Esophagus squamous epithelium (tissue), 5 donors: Measurements from ENCODE around the gene TLE3. TPM values are rescaled to one million over a fixed set of nuclear protein-coding genes. Genes with fewer than 3 reads are reported as not detected.

Experiments used
- DNase-seq: peaks from one replicate; lab custom pipeline; 2025; lab: John Stamatoyannopoulos, UW
- H3K27ac ChIP-seq, 4 donors: fragments of 200-600 bp; sonication (generic); one replicate each; pipeline ENCODE4 v1.5.1; 2016 to 2019; ENCODE audit warnings: mild to moderate bottlenecking in 1 of 4
- H3K27me3 ChIP-seq, 4 donors: fragments of 200-600 bp; sonication (generic); 1 replicate in 3 of 4; 2 replicates in 1 of 4; pipeline versions ENCODE4 v1.5.1 to v1.6.0; 2017 to 2021; ENCODE audit warnings: antibody characterized with exemption in 1 of 4
- H3K36me3 ChIP-seq, 3 donors: fragments of 200-600 bp; sonication (generic); one replicate each; pipeline ENCODE4 v1.5.1; 2016 to 2019
- H3K4me1 ChIP-seq, 3 donors: fragments of 200-600 bp; sonication (generic); one replicate each; pipeline ENCODE4 v1.5.1; 2017 to 2019
- H3K4me3 ChIP-seq, 4 donors: fragments of 200-600 bp; sonication (generic); 1 replicate in 3 of 4; 2 replicates in 1 of 4; pipeline ENCODE4 v1.5.1; 2016 to 2019; ENCODE audit warnings: mild to moderate bottlenecking in 2 of 4, moderate library complexity in 1 of 4
- H3K9me3 ChIP-seq, 3 donors: fragments of 200-600 bp; sonication (generic); one replicate each; pipeline ENCODE4 v1.5.1; 2016 to 2019
- POLR2A ChIP-seq, 4 donors: fragments of 450-650 bp; IDR thresholded peaks; one replicate each; pipeline ENCODE4 v1.6.1; 2017; ENCODE audit warnings: antibody characterized with exemption in 4 of 4, mild to moderate bottlenecking in 4 of 4, moderate library complexity in 3 of 4
- WGBS, 2 donors: methylation state at CpG; one replicate each; pipeline ENCODE4 v1.1.5; 2018; 5-methylcytosine and 5-hydroxymethylcytosine counted together
- intact Hi-C: fragments of 100-400 bp; cut with DNase I; formaldehyde crosslinking; loops from one replicate; pipeline ENCODE4 v1.15.0; 2022
- total RNA-seq, 4 donors: library from RNA; depleted of rRNA; stranded (reverse); fragments of >200 nt; gene quantifications; one replicate each; pipeline ENCODE4 v1.1.0, GENCODE V29; 2016
- TF ChIP-seq, protein P1 (sequence below), 6 experiments: fragments of 450-650 bp in 4 of 6; fragments of 200-600 bp in 2 of 6; sonication (generic) in 2 of 6; IDR thresholded peaks; one replicate each; pipeline ENCODE4 v1.5.1; 2016 to 2019; ENCODE audit warnings: antibody characterized with exemption in 6 of 6, mild to moderate bottlenecking in 4 of 6, moderate library complexity in 4 of 6
- donor health status: DM: yes; HTN: yes; CAD: no.

TLE3 gene
- total RNA-seq, 4 donors from 2014 or later: 49.6 to 133 (median 64.4) TPM

DNA sequence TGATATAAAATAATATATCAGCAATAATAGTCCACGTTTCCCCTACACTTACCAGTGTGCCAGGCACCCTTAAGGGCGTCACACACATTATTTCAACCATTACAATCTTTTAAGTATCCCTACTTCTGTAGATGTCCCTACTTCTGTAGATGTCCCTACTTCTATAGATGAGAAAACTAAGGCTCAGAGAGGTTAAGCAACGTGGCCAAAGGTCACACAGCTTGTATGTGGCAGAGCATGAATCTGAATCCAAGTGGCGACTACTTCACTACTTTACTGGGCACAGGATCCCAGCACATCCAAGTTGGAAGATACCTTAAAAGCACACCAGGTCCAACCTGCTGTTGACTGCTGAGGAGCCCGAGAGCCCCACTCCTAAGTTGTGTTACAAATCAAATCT lies 77.5 kb downstream of the TLE3 start:
- WGBS, 2 donors: 81 to 84% methylated on average over 5 of the region's 5 CpGs

DNA sequence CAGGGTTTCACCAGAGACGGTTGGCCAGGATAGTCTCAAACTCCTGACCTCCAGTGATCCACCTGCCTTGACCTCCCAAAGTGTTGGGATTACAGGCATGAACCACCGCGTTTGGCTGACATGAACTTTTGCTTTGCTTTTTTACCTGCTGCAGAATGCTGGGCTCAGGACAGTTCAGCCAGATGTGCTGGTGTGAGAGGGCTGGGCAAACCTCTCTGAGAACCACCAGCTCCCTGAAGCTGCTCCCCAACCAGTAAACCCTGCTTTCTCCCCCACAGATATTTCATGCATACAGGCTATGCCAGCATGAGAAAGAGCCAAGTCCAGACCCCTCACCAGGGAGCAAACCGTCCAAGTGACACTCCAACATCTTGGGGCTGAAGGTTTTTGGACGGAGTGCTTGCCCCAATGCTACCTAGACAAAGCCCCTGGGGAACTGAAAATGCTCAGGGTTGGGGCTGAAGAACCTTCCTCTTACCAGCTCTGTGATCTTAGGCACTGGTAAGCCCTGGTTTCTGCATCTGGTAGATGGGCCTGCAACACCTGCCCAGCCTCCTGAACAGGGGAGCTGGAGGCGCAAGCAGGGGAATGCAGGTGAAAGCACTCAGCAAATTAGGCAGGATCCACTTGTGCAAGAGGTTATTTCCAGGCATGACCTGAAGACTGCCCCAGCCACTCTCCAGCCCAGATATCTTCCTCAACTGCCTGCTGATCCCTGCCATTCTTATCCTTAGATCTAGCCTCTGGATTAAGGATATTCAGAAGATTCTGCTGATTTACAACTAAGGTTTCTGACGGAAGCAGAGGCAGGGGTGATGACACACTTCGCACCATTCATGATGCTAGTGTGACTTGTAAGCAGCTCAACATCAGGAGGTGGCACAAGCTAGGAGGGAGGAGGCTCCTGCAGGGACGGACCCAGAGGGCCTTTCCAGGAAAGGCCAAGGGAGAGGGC lies 78.8 kb downstream of the TLE3 start:
- DNase-seq: no peak
- Histone ChIP-seq H3K36me3 (no peaks in the 10 kb centered on the region), H3K4me1 (peaks cover 6 to 15% (median 7%) of the 10 kb centered on the region in 3 donors), H3K27ac (no peak overlapping the region), H3K4me3 (no peak overlapping the region), H3K9me3 (peaks cover 0 to 5% (median 0%) of the 10 kb centered on the region in 3 donors), H3K27me3 (peaks cover 0 to 82% (median 0%) of the 10 kb centered on the region in 4 donors)
- WGBS, 2 donors: 80 to 84% methylated on average over 5 to 8 of the region's 9 CpGs
- intact Hi-C loops: no loop called here
- TF ChIP-seq, protein P1, sequence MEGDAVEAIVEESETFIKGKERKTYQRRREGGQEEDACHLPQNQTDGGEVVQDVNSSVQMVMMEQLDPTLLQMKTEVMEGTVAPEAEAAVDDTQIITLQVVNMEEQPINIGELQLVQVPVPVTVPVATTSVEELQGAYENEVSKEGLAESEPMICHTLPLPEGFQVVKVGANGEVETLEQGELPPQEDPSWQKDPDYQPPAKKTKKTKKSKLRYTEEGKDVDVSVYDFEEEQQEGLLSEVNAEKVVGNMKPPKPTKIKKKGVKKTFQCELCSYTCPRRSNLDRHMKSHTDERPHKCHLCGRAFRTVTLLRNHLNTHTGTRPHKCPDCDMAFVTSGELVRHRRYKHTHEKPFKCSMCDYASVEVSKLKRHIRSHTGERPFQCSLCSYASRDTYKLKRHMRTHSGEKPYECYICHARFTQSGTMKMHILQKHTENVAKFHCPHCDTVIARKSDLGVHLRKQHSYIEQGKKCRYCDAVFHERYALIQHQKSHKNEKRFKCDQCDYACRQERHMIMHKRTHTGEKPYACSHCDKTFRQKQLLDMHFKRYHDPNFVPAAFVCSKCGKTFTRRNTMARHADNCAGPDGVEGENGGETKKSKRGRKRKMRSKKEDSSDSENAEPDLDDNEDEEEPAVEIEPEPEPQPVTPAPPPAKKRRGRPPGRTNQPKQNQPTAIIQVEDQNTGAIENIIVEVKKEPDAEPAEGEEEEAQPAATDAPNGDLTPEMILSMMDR (IDR thresholded peaks at IDR 0.05): no peak

More for the DNA sequence above, 77.5 kb downstream of the TLE3 start:
- Histone ChIP-seq H3K36me3 (no peaks in the 10 kb centered on the region), H3K9me3 (peaks cover 0 to 5% (median 0%) of the 10 kb centered on the region in 3 donors), H3K27ac (no peak overlapping the region), H3K27me3 (peaks cover 0 to 79% (median 0%) of the 10 kb centered on the region in 4 donors), H3K4me3 (no peak overlapping the region), H3K4me1 (peaks cover 7 to 28% (median 18%) of the 10 kb centered on the region in 3 donors)
- intact Hi-C loops: no loop called here
- DNase-seq: no peak
- TF ChIP-seq POLR2A (IDR thresholded peaks at IDR 0.05): no peak
- TF ChIP-seq, protein P1 (IDR thresholded peaks at IDR 0.05): no peak

DNA sequence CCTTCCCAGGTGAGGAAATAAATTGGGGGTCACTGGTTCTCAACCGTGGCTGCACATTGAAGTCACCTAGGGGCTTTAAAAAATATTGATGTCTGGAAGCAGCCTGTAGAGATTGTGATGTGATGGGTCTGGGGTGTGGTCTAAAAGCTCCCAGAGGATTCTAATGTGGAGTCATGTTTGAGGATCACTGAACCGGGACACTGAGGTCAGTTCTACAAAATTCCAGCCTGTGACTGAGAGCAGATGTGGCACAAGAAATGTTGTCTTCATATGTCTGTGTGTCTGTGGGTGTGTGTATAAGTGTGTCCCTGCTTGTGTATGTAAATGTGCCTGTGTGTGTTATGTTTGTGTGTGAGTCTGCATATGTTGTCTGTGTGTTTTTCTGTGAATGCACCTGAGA lies 79.9 kb downstream of the TLE3 start:
- DNase-seq: no peak
- Histone ChIP-seq H3K4me1 (peaks cover 0 to 11% (median 0%) of the 10 kb centered on the region in 3 donors), H3K27ac (no peak overlapping the region), H3K9me3 (peaks cover 0 to 5% (median 0%) of the 10 kb centered on the region in 3 donors), H3K27me3 (peaks cover 0 to 86% (median 0%) of the 10 kb centered on the region in 4 donors), H3K4me3 (no peak overlapping the region), H3K36me3 (no peaks in the 10 kb centered on the region)
- WGBS, 2 donors: 79 to 95% methylated on average over 2 of the region's 2 CpGs
- intact Hi-C loops: no loop called here
- TF ChIP-seq, protein P1 (IDR thresholded peaks at IDR 0.05): no peak
- no peak for TF ChIP-seq POLR2A (IDR thresholded peaks at IDR 0.05)

DNA sequence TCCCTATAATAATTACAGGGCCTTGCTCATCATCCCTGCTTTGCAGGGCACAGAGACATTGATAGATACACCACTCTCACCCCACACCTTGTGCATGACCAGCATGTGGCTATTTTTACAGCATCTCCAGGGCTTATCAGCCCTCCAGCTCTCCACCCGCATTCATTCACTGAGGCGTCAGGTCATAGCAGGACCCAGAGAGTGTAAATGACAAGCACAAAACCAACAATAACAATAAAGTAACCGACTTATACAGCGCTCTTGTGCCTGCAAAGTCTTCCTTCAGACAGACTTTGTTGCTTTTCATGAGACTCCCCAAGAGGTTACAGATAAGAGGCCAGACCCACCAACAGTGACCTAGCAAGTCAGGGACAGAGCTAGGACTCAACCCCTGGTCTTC lies 80.7 kb downstream of the TLE3 start:
- Histone ChIP-seq H3K27me3 (peaks cover 0 to 80% (median 0%) of the 10 kb centered on the region in 4 donors), H3K9me3 (peaks cover 0 to 5% (median 0%) of the 10 kb centered on the region in 3 donors), H3K4me3 (no peak overlapping the region), H3K27ac (no peak overlapping the region), H3K36me3 (no peaks in the 10 kb centered on the region), H3K4me1 (peaks cover 0 to 9% (median 0%) of the 10 kb centered on the region in 3 donors)
- TF ChIP-seq, protein P1 (IDR thresholded peaks at IDR 0.05): no peak
- TF ChIP-seq POLR2A (IDR thresholded peaks at IDR 0.05): no peak
- intact Hi-C loops: no loop called here
- WGBS, 2 donors: 92 to 95% methylated on average over 2 to 4 of the region's 4 CpGs
- DNase-seq: no peak

DNA sequence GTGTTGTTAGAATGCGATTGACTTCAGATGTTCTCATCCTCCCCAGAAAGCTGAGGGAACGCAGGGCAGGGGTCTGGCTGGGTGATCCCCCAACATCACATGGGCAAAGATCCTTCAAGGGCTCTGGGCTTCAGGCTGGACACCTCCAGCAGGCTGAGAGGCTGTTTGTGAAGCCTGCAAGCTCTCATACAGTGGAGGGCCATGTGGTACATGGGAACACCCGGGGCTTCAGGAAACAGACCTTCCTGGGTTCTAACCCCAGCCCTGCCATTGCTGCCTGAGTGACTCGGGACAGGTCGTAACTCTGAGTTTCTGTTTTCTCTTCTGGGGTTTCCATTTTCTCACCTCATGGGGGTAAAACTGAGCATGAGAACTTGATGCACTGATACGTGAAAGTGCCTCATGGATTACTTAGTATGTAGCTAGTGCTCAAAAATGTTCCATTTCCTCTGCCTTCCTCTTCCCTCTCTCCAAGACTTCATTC lies 81.2 kb downstream of the TLE3 start:
- 77% methylated on average over 4 to 6 of the region's 6 CpGs for WGBS, 2 donors
- no peak overlapping the region for H3K27ac ChIP-seq
- no peak for TF ChIP-seq POLR2A (IDR thresholded peaks at IDR 0.05)
- TF ChIP-seq, protein P1 (IDR thresholded peaks at IDR 0.05): no peak
- H3K4me3 ChIP-seq: no peak overlapping the region
- no peaks in the 10 kb centered on the region for H3K36me3 ChIP-seq
- intact Hi-C loops: no loop called here
- H3K4me1 ChIP-seq: peaks cover 0 to 9% (median 0%) of the 10 kb centered on the region in 3 donors
- peaks cover 0 to 5% (median 0%) of the 10 kb centered on the region in 3 donors for H3K9me3 ChIP-seq
- peaks cover 0 to 80% (median 0%) of the 10 kb centered on the region in 4 donors for H3K27me3 ChIP-seq
- no peak for DNase-seq
